Measurements from ENCODE around the gene DCDC2.

DNA sequence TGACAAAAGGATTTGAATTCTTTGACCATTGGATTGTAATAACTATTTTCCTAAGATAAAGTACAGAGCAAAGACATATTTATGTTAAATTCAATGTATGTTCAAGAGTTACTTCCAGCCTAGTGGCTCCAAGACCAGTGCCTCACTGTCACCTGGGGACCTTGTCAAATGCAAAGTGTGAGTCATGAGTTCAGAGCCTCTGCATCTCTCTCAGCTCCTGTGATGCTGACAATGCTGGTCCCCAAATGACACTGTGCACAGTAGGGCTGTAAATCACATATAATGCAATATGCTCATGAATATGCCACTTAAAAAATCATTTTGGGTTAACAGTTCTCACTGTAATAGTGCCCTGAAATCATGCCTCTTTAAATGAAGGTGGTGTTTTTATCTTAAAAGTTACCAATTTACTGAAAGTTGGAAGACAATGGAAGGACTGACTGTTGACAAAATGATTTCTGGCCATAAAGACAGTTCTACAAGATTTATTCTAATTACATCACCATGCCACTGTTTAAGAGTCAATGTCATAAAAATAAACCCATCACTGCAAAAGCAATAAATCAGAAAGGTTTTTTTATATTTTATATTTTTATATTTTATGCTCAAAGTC, 169.8 kb downstream of the DCDC2 start:
- TF ChIP-seq, protein P1, sequence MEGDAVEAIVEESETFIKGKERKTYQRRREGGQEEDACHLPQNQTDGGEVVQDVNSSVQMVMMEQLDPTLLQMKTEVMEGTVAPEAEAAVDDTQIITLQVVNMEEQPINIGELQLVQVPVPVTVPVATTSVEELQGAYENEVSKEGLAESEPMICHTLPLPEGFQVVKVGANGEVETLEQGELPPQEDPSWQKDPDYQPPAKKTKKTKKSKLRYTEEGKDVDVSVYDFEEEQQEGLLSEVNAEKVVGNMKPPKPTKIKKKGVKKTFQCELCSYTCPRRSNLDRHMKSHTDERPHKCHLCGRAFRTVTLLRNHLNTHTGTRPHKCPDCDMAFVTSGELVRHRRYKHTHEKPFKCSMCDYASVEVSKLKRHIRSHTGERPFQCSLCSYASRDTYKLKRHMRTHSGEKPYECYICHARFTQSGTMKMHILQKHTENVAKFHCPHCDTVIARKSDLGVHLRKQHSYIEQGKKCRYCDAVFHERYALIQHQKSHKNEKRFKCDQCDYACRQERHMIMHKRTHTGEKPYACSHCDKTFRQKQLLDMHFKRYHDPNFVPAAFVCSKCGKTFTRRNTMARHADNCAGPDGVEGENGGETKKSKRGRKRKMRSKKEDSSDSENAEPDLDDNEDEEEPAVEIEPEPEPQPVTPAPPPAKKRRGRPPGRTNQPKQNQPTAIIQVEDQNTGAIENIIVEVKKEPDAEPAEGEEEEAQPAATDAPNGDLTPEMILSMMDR (IDR thresholded peaks at IDR 0.05 in 8 of 11, conservative IDR thresholded peaks at IDR 0.05 in 3 of 11) = no peak
- no peak for TF ChIP-seq POLR2A (IDR thresholded peaks at IDR 0.05)
- no peak for TF ChIP-seq POLR2AphosphoS5 (IDR thresholded peaks at IDR 0.05)
